Measurements from ENCODE around the gene CEP131. TPM values are rescaled to one million over a fixed set of nuclear protein-coding genes. Genes with fewer than 3 reads are reported as not detected.

Gene CEP131
- total RNA-seq, 4 donors from 2014 or later = 5.7 to 21.3 (median 6.8) TPM

DNA sequence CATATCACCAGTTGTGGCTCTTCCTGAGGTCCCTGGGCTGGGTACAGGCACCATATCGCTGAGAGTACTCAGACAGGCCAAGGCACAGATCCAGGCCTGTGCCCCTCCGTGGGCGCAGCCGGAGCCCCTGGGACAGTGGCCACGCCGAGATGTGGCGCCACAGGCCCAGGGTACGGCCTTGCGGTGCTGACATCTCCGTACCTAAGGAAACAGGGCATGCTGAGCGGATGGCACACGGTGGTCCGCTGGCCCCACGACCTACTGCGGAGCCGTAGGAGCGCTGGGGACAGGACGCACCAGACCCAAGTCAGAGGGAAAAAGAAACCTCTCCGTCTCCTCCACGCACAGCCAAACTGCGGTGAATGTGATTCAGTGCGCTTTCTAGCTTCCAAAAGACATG is 42.8 kb upstream of the CEP131 start:
- intact Hi-C loops (cut with DNase I; ENCODE audit: low total_unique reads) = no loop called here
- H3K27me3 ChIP-seq = no peaks in the 10 kb centered on the region
- no peak overlapping the region for H3K27ac ChIP-seq
- DNase-seq = no peak
- TF ChIP-seq EP300 (IDR thresholded peaks at IDR 0.05; ENCODE audit: low read depth) = no peak
- no peak for TF ChIP-seq POLR2AphosphoS5 (IDR thresholded peaks at IDR 0.05)
- TF ChIP-seq POLR2A (IDR thresholded peaks at IDR 0.05) = no peak
- no peak for TF ChIP-seq CTCF (IDR thresholded peaks at IDR 0.05)
- no peaks in the 10 kb centered on the region for H3K9me3 ChIP-seq
- 95% methylated on average over 22 of the region's 22 CpGs; no CpG with 5 or more reads in 1 of the 2 donors for WGBS, 2 donors (ENCODE audit: low coverage in 1 of 2)
- in situ Hi-C loops (cut with MboI; ENCODE audit: low pct_ligation_motif_present in 1 of 4, low pct_unique_long_range_greater_than_20kb in 1 of 4, low sequenced_read_pairs in 3 of 4) = loop anchor here in 3 of 4 donors (25.0 kb wide), 2 partner anchors 222 to 347 kb away; no protein-coding TSS in a partner anchor
- H3K36me3 ChIP-seq = peaks cover 0 to 32% (median 6%) of the 10 kb centered on the region in 4 donors
- no peak overlapping the region for H3K4me3 ChIP-seq
- no peaks in the 10 kb centered on the region for H3K4me1 ChIP-seq

DNA sequence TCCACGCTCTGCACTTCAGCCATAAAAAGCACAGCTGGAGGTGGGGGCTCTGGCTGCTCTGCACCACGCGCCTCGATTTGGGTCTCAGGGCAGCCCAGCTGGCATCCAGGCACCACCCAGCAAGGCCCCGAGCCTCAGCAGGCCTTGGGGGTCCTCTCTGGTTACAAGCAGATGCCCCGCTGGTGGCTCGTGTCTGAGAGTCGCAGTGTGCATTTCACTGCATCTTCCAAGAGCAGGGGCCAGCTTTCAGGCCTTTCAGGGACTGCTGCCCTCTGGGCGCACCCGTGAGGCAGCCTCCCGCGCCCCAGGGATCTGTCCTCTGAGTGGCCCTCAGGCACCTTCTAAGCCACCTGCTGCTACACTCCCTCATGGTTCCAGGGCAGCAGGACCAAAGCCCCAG is 41.9 kb upstream of the CEP131 start:
- in situ Hi-C loops (cut with MboI; ENCODE audit: low pct_ligation_motif_present in 1 of 4, low pct_unique_long_range_greater_than_20kb in 1 of 4, low sequenced_read_pairs in 3 of 4) = loop anchor here in 3 of 4 donors (25.0 kb wide), 2 partner anchors 223 to 348 kb away; no protein-coding TSS in a partner anchor
- WGBS, 2 donors (ENCODE audit: low coverage in 1 of 2) = 93% methylated on average over 12 of the region's 12 CpGs; no CpG with 5 or more reads in 1 of the 2 donors
- no peak overlapping the region for H3K27ac ChIP-seq
- TF ChIP-seq POLR2A (IDR thresholded peaks at IDR 0.05) = no peak
- no peak for TF ChIP-seq CTCF (IDR thresholded peaks at IDR 0.05)
- TF ChIP-seq EP300 (IDR thresholded peaks at IDR 0.05; ENCODE audit: low read depth) = no peak
- TF ChIP-seq POLR2AphosphoS5 (IDR thresholded peaks at IDR 0.05) = no peak
- DNase-seq = no peak
- H3K27me3 ChIP-seq = no peaks in the 10 kb centered on the region
- intact Hi-C loops (cut with DNase I; ENCODE audit: low total_unique reads) = no loop called here
- H3K4me3 ChIP-seq = no peak overlapping the region
- no peaks in the 10 kb centered on the region for H3K9me3 ChIP-seq
- peaks cover 0 to 26% (median 11%) of the 10 kb centered on the region in 4 donors for H3K36me3 ChIP-seq
- no peaks in the 10 kb centered on the region for H3K4me1 ChIP-seq

GRCh38 chr17:81263371-81264181 is 40.8 kb upstream of the CEP131 start:
- Histone ChIP-seq H3K36me3 (peaks cover 0 to 31% (median 12%) of the 10 kb centered on the region in 4 donors), H3K4me3 (no peak overlapping the region), H3K27ac (no peak overlapping the region), H3K4me1 (no peaks in the 10 kb centered on the region), H3K27me3 (no peaks in the 10 kb centered on the region), H3K9me3 (no peaks in the 10 kb centered on the region)
- no peak for TF ChIP-seq POLR2A (IDR thresholded peaks at IDR 0.05)
- no peak for TF ChIP-seq EP300 (IDR thresholded peaks at IDR 0.05; ENCODE audit: low read depth)
- TF ChIP-seq POLR2AphosphoS5 (IDR thresholded peaks at IDR 0.05) = no peak
- no peak for TF ChIP-seq CTCF (IDR thresholded peaks at IDR 0.05)
- intact Hi-C loops (cut with DNase I; ENCODE audit: low total_unique reads) (no loop called here), in situ Hi-C loops (cut with MboI; ENCODE audit: low pct_ligation_motif_present in 1 of 4, low pct_unique_long_range_greater_than_20kb in 1 of 4, low sequenced_read_pairs in 3 of 4) (loop anchor here in 3 of 4 donors (25.0 kb wide), 2 partner anchors 224 to 349 kb away; no protein-coding TSS in a partner anchor)
- no peak for DNase-seq
- WGBS, 2 donors (ENCODE audit: low coverage in 1 of 2) = 94 to 100% methylated on average over 1 to 40 of the region's 40 CpGs

GRCh38 chr17:81261582-81262336 is 39.0 kb upstream of the CEP131 start:
- no peak for DNase-seq
- no peaks in the 10 kb centered on the region for H3K27me3 ChIP-seq
- H3K27ac ChIP-seq = no peak overlapping the region
- no peaks in the 10 kb centered on the region for H3K9me3 ChIP-seq
- 91% methylated on average over 36 of the region's 36 CpGs; no CpG with 5 or more reads in 1 of the 2 donors for WGBS, 2 donors (ENCODE audit: low coverage in 1 of 2)
- in situ Hi-C loops (cut with MboI; ENCODE audit: low pct_ligation_motif_present in 1 of 4, low pct_unique_long_range_greater_than_20kb in 1 of 4, low sequenced_read_pairs in 3 of 4) = loop anchor here in 3 of 4 donors (25.0 kb wide), 2 partner anchors 226 to 351 kb away; no protein-coding TSS in a partner anchor
- TF ChIP-seq CTCF (IDR thresholded peaks at IDR 0.05) (no peak), POLR2AphosphoS5 (IDR thresholded peaks at IDR 0.05) (no peak), POLR2A (IDR thresholded peaks at IDR 0.05) (no peak), EP300 (IDR thresholded peaks at IDR 0.05; ENCODE audit: low read depth) (no peak)
- peaks cover 0 to 31% (median 8%) of the 10 kb centered on the region in 4 donors for H3K36me3 ChIP-seq
- H3K4me3 ChIP-seq = no peak overlapping the region
- intact Hi-C loops (cut with DNase I; ENCODE audit: low total_unique reads) = no loop called here
- H3K4me1 ChIP-seq = peaks cover 0 to 1% (median 0%) of the 10 kb centered on the region in 4 donors
